Eye (tissue), 1 donor: ENCODE measurements around the gene KDM3A.
A peak's percentile ranks its signal among the peaks of the same experiment; 100 is the strongest.

Source experiments
- DNase-seq: peaks from one replicate; pipeline ENCODE4 v3.0.0-alpha.2; 2015

The KDM3A gene

GRCh38 chr2:86436328-86436727, 4.8 kb upstream of the KDM3A start:
- no peak for DNase-seq

GRCh38 chr2:86439879-86440630, 1.1 kb upstream of the KDM3A start:
- no peak for DNase-seq

- no peak for DNase-seq
Observed at GRCh38 chr2:86441392-86441881, 266 bp downstream of the KDM3A start.

- DNase-seq: peak; percentile 78
Observed at GRCh38 chr2:86441882-86442641, 891 bp downstream of the KDM3A start.

- peak; percentile 93 for DNase-seq
Observed at GRCh38 chr2:86442642-86443005, 1.5 kb downstream of the KDM3A start.

- peak; percentile 17 for DNase-seq
Observed at GRCh38 chr2:86443631-86444350, 2.6 kb downstream of the KDM3A start.

- DNase-seq: no peak
Observed at GRCh38 chr2:86445436-86445835, 4.3 kb downstream of the KDM3A start.

GRCh38 chr2:86446060-86446459, 4.9 kb downstream of the KDM3A start:
- no peak for DNase-seq

- DNase-seq: peak; percentile 86
Observed at GRCh38 chr2:86453836-86454235, 12.7 kb downstream of the KDM3A start.

- DNase-seq: no peak
Observed at GRCh38 chr2:86454238-86454637, 13.1 kb downstream of the KDM3A start.

- DNase-seq: no peak
Observed at GRCh38 chr2:86455181-86455580, 14.0 kb downstream of the KDM3A start.

- no peak for DNase-seq
Observed at GRCh38 chr2:86461042-86461743, 20.0 kb downstream of the KDM3A start.

- DNase-seq: no peak
Observed at GRCh38 chr2:86464652-86465051, 23.5 kb downstream of the KDM3A start.

- no peak for DNase-seq
Observed at GRCh38 chr2:86466306-86466705, 25.1 kb downstream of the KDM3A start.

GRCh38 chr2:86468162-86469033, 27.2 kb downstream of the KDM3A start:
- DNase-seq: no peak

GRCh38 chr2:86470890-86471289, 29.7 kb downstream of the KDM3A start:
- no peak for DNase-seq

- DNase-seq: no peak
Observed at GRCh38 chr2:86471637-86472036, 30.5 kb downstream of the KDM3A start.

GRCh38 chr2:86476092-86476491, 34.9 kb downstream of the KDM3A start:
- no peak for DNase-seq

GRCh38 chr2:86476918-86477317, 35.7 kb downstream of the KDM3A start:
- DNase-seq: no peak

GRCh38 chr2:86477349-86477748, 36.2 kb downstream of the KDM3A start:
- no peak for DNase-seq

GRCh38 chr2:86480105-86480504, 38.9 kb downstream of the KDM3A start:
- DNase-seq: no peak

- no peak for DNase-seq
Observed at GRCh38 chr2:86482034-86482433, 40.9 kb downstream of the KDM3A start.
